ENCODE results near the gene LAIR1.

- TF ChIP-seq CTCF (IDR thresholded peaks at IDR 0.05), result no peak
- no peak for TF ChIP-seq ZFX (IDR thresholded peaks at IDR 0.05; ENCODE audit: borderline replicate concordance)
These were observed 4.5 kb upstream of the LAIR1 start for GRCh38 chr19:54369082-54369687.
